AG10803 (cell line): ENCODE measurements around the gene OTOGL.

Source experiments
- DNase-seq: peaks from one replicate; pipeline ENCODE4 v3.0.0; 2010; ENCODE audit warnings: low read depth
- H3K4me3 ChIP-seq: 2 replicates; pipeline ENCODE4 v1.5.1; 2011; ENCODE audit warnings: mild to moderate bottlenecking, low read length, control low read depth
- CTCF ChIP-seq: conservative IDR thresholded peaks from 2 replicates; pipeline ENCODE4 v1.5.1; 2011; ENCODE audit warnings: mild to moderate bottlenecking, low read length, control low read depth, inconsistent platforms

OTOGL gene

GRCh38 chr12:80268924-80269749, 169.8 kb downstream of the OTOGL start:
- no peak overlapping the region for H3K4me3 ChIP-seq
- no peak for TF ChIP-seq CTCF
- peak; percentile 75 for DNase-seq

- H3K4me3 ChIP-seq, result no peak overlapping the region
- peak; percentile 74 for TF ChIP-seq CTCF
- DNase-seq, result peak; percentile 48
Observed at GRCh38 chr12:80269803-80270552, 170.6 kb downstream of the OTOGL start.

- H3K4me3 ChIP-seq, result no peak overlapping the region
- TF ChIP-seq CTCF, result no peak
- peak; percentile 33 for DNase-seq
Observed at GRCh38 chr12:80271780-80272179, 172.4 kb downstream of the OTOGL start.

GRCh38 chr12:80272387-80272915, 173.1 kb downstream of the OTOGL start:
- peak; percentile 21 for DNase-seq
- H3K4me3 ChIP-seq, result no peak overlapping the region
- no peak for TF ChIP-seq CTCF

GRCh38 chr12:80273144-80273543, 173.8 kb downstream of the OTOGL start:
- TF ChIP-seq CTCF, result no peak
- no peak for DNase-seq
- H3K4me3 ChIP-seq, result no peak overlapping the region

- TF ChIP-seq CTCF, result no peak
- no peak overlapping the region for H3K4me3 ChIP-seq
- no peak for DNase-seq
Observed at GRCh38 chr12:80277732-80278131, 178.4 kb downstream of the OTOGL start.
